Stimulated activated CD4-positive, alpha-beta T cell treated with anti-CD3 and anti-CD28 coated beads, Interleukin-2, amount 100 ng/mL, for 4 hours (primary cell): ENCODE data around the gene OLFM1.
"Not testable (repeated sequence)": the region's sequence is repeated elsewhere in the genome, so short reads cannot be mapped to it uniquely, and the experiment has no call there.

Source experiments
- DNase-seq: peaks from one replicate; pipeline ENCODE4 v3.0.0-alpha.2; 2020; ENCODE audit warnings: low read depth

Gene OLFM1

GRCh38 chr9:135060461-135061116, 26.9 kb upstream of the OLFM1 start:
- no peak for DNase-seq

DNA sequence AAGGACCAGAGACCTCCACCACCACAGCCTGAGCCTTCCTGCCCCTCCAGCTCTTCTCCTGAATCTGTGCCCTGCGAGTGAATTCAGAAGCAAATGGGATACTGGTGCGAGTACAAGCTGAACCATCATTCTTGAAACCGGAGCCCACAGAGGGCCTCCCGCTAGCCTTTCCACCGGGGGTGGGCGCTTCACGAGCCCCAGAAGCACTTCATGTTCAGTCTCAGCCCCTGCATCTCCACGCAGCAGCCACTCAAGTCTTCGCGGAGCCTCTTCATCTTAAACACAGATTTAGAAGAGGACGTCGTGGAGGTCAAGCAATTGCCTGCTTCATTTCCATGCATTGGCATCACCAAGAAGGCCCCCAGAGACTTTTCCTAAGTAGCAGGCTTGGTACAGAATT, 26.0 kb upstream of the OLFM1 start:
- no peak for DNase-seq

GRCh38 chr9:135062254-135062653, 25.2 kb upstream of the OLFM1 start:
- no peak for DNase-seq

DNA sequence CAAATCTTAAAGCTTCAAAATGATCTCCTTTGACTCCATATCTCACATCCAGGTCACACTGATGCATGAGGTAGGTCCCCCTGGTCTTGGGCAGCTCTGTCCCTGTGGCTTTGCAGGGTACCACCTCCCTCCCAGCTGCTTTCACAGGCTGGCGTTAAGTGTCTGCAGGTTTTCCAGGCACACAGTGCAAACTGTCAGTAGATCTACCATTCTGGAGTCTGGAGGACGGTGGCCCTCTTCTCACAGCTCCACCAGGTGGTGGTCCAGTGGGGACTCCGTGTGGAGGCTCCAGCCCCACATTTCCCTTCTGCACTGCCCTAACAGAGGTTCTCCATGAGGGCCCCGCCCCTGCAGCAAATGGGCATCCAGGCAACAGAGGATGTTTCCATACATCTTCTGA, 24.0 kb upstream of the OLFM1 start:
- not testable (repeated sequence) for DNase-seq

- DNase-seq = not testable (repeated sequence)
Measured at GRCh38 chr9:135063888-135064287, 23.6 kb upstream of the OLFM1 start.

DNA sequence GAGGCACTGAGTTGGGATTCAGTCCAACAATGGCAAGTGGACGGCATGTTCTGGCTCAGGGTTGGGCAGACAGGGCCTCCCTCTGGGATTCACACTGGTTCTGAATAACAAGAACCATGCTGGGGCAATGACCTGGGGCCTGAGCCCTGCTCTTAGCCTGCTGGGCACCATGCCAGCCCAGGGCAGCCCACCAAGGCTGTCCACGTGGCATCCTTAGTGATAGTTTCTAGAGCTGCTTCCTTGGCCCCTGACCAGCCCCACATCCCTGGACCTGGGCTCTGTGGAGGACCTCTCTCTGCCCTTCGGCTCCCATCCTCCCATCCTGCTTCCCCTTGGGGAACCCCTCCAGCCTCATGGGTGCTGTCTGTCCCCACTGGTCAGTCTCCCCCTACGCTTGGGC, 22.3 kb upstream of the OLFM1 start:
- no peak for DNase-seq

DNA sequence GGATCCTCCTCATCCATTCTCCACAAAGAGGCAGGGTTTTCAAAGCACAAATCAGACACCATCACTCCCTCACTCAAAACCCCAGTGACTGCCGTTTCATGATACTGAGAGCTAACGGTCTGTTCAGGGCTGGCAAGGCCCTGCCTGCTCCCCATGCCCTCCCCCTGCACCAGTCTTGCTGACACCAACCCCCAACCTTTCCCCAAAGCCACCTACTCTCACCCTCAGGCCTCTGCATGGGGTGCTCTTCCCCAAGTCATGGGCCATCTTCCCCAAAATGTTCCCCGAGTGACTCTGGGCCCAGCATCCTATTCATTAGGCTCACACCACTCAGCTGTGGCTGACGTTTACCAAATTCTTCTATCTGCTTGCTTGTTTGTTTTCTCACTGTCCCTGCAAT, 21.7 kb upstream of the OLFM1 start:
- no peak for DNase-seq

DNA sequence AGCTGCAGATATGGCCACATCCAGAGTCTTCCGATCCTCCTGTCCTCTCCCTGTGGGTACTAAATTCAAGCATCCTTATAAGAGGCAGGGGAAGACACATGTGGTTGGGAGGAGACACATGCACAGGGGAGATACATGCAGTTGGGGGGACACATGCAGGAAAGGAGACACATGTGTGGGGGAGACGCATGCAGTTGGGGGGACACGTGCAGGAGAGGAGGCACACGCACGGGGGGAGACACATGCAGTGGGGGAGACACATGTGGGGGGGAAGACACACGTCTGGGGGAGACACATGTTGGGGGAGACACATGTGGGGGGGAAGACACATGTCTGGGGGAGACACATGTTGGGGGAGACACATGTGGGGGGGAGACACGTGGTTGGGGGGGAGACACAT, 21.2 kb upstream of the OLFM1 start:
- DNase-seq = no peak

- DNase-seq = no peak
Measured at GRCh38 chr9:135067096-135067710, 20.3 kb upstream of the OLFM1 start.

GRCh38 chr9:135068776-135069415, 18.6 kb upstream of the OLFM1 start:
- DNase-seq = no peak

GRCh38 chr9:135069558-135070197, 17.8 kb upstream of the OLFM1 start:
- DNase-seq = no peak

- no peak for DNase-seq
Measured at GRCh38 chr9:135070198-135070951, 17.1 kb upstream of the OLFM1 start.

- no peak for DNase-seq
Measured at GRCh38 chr9:135070964-135071735, 16.3 kb upstream of the OLFM1 start.

DNA sequence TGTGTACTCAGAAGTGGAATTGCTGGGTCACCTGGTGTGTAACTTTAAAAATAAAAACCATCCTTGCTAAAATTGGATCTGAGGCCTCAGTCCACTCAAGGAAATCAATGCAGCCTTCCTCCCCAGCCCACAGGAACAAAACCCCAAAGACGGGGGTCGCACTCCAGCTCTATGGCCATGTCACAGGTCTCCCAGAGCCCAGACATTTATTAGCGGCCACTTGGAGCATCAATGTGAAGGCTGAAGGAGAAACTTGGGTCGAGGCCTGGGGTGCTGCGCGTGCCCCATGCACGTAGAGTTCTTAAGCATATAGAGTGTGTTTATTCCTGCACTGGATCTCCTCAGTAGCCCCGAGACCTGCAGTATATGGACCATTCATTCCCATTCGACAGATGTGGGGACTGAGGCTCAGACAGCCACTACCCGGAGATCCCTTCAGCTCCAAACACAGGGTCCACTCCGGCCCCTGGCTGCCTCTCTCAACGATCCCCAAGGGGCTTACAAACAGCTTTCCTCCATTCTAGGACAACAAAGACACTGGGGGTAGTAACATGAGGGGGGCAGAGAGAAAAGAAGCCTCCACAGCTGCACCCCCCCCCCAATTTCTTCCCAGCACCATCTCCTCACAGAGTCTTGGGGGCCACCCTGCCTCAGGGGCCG, 14.3 kb upstream of the OLFM1 start:
- DNase-seq = no peak

- no peak for DNase-seq
Measured at GRCh38 chr9:135073741-135074305, 13.6 kb upstream of the OLFM1 start.

DNA sequence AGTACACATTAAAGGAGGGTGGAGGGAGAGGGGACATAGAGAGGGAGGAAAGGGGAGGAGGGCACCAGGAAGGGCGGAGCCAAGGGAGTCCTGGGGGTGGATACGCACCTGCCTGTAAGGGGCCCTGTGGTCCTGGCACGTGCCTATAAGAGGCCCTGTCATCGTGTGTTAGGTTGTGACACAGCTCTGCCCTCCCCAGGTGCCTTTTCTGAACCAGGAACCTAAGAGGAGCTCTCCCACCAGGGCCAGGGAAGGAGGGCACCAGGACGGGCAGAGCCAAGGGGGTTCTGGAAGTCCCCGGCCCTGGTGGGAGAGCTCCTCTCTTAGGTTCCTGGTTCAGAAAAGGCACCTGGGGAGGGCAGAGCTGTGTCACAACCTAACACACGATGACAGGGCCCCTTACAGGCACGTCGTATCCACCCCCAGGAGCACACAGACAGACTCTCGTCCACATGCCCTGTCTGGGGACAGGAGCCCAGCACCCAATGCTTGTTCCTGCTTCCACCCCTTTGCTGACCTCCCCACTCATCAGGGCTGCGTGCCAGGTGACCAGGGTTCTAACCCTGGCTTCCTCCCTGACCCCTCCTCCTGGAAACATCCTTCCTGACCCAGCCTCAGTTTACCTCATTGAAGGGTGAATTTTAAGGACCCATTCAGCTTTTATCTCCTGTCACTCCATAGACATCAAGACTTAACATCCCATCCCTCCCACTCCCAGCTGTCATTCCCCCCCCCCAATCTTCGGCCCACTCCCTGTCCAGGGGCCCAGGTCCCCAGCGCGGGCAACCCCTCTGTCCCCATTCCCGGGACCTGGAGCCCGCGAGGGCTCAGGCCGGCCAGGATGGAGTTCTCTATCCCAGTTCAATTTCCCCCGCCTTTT, 12.9 kb upstream of the OLFM1 start:
- no peak for DNase-seq

DNA sequence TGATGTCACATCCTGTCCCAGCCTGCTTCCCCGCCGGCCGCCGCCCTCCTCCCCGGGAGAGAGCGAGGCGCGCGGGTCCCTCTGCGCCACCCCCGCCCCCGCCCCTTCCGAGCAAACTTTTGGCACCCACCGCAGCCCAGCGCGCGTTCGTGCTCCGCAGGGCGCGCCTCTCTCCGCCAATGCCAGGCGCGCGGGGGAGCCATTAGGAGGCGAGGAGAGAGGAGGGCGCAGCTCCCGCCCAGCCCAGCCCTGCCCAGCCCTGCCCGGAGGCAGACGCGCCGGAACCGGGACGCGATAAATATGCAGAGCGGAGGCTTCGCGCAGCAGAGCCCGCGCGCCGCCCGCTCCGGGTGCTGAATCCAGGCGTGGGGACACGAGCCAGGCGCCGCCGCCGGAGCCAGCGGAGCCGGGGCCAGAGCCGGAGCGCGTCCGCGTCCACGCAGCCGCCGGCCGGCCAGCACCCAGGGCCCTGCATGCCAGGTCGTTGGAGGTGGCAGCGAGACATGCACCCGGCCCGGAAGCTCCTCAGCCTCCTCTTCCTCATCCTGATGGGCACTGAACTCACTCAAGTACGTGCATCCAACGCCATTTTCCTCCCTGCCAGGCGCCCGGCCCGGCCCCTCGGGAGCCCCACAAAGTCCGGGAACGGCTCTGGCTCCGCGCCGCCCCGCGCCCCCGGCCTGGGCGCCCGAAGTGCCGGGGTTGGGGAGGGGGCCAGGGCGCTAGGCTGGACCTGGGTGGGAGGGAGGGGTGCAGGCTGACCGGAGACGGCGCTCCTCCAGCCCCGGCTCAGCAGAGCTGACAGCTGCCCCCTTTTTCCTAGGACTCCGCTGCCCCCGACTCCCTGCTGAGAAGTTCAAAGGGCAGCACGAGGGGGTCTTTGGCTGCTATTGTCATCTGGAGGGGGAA, 12.0 kb upstream of the OLFM1 start:
- no peak for DNase-seq

GRCh38 chr9:135076143-135076875, 11.2 kb upstream of the OLFM1 start:
- no peak for DNase-seq
